ENCODE results near the gene CREBRF. TPM values are rescaled to one million over a fixed set of nuclear protein-coding genes. Genes with fewer than 3 reads are reported as not detected.

Gene CREBRF
- total and polyA plus RNA-seq, 2 donors from 2014 or later = 6.1 to 49.7 TPM

DNA sequence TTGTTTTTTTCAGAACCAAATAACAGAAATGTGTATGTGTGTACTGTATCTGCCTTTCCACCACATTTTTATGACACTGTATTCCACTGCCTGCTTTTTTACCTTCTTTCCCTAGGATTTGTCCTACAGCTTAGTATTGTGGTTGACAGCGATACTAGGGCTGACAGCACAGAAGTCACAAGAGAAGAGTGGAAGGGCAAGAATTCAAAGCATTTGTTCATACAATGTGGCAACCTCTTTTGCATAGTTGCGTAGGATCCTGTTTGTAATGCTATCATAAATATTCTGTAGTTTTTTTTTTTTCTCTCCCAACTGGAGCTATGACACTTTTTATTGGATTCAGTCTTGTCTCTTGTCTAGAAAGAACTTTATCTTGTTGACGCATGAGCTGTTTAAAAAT lies 82.6 kb downstream of the CREBRF start:
- Histone ChIP-seq H3K9me3 (ENCODE audit: control insufficient read depth in 2 of 3, insufficient read depth in 1 of 3, low read length in 3 of 3) (no peaks in the 10 kb centered on the region), H3K4me3 (ENCODE audit: low read length in 3 of 3) (no peak overlapping the region), H3K9ac (ENCODE audit: low read length in 3 of 3) (no peak overlapping the region), H3K36me3 (ENCODE audit: control insufficient read depth in 2 of 3, insufficient read depth in 3 of 3, low read length in 3 of 3) (peaks cover 0 to 2% (median under 1%) of the 10 kb centered on the region in 3 donors), H3K4me1 (ENCODE audit: control insufficient read depth in 2 of 3, insufficient read depth in 2 of 3, low read depth in 1 of 3, low read length in 3 of 3) (no peaks in the 10 kb centered on the region), H3K27me3 (ENCODE audit: control insufficient read depth, insufficient read depth, low read length) (no peaks in the 10 kb centered on the region), H3K27ac (ENCODE audit: low read depth in 2 of 2, low read length in 2 of 2) (no peak overlapping the region)
- FAIRE-seq (no peak), DNase-seq (no peak)
- intact Hi-C loops (cut with DNase I) = no loop called here
- TF ChIP-seq, protein P1, sequence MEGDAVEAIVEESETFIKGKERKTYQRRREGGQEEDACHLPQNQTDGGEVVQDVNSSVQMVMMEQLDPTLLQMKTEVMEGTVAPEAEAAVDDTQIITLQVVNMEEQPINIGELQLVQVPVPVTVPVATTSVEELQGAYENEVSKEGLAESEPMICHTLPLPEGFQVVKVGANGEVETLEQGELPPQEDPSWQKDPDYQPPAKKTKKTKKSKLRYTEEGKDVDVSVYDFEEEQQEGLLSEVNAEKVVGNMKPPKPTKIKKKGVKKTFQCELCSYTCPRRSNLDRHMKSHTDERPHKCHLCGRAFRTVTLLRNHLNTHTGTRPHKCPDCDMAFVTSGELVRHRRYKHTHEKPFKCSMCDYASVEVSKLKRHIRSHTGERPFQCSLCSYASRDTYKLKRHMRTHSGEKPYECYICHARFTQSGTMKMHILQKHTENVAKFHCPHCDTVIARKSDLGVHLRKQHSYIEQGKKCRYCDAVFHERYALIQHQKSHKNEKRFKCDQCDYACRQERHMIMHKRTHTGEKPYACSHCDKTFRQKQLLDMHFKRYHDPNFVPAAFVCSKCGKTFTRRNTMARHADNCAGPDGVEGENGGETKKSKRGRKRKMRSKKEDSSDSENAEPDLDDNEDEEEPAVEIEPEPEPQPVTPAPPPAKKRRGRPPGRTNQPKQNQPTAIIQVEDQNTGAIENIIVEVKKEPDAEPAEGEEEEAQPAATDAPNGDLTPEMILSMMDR (IDR thresholded peaks at IDR 0.05; ENCODE audit: borderline replicate concordance, extremely low read depth, insufficient read depth) = no peak

DNA sequence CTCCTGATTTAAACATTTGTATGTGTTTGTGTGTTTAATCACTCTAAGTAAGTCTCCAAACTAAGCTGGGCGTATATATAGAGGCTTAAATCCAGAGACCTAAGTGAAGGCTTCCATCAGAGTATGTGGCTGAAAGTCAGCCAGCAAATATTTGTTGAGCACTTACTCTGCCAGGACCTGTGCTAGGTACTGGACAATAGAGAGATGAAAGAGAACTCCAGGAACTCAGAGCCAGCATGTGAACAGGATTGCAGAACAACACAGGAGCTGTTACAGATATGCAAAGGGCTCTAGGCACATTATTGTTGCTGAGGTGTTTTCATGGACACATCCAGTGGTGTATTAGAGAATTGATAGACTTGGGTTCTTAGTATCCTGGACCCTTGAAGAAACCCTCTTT lies 83.5 kb downstream of the CREBRF start:
- DNase-seq (no peak), FAIRE-seq (no peak)
- Histone ChIP-seq H3K4me1 (ENCODE audit: control insufficient read depth in 2 of 3, insufficient read depth in 2 of 3, low read depth in 1 of 3, low read length in 3 of 3) (no peaks in the 10 kb centered on the region), H3K36me3 (ENCODE audit: control insufficient read depth in 2 of 3, insufficient read depth in 3 of 3, low read length in 3 of 3) (no peaks in the 10 kb centered on the region), H3K27me3 (ENCODE audit: control insufficient read depth, insufficient read depth, low read length) (no peaks in the 10 kb centered on the region), H3K4me3 (ENCODE audit: low read length in 3 of 3) (no peak overlapping the region), H3K9me3 (ENCODE audit: control insufficient read depth in 2 of 3, insufficient read depth in 1 of 3, low read length in 3 of 3) (no peaks in the 10 kb centered on the region), H3K9ac (ENCODE audit: low read length in 3 of 3) (no peak overlapping the region), H3K27ac (ENCODE audit: low read depth in 2 of 2, low read length in 2 of 2) (no peak overlapping the region)
- intact Hi-C loops (cut with DNase I) = no loop called here
- TF ChIP-seq, protein P1 (IDR thresholded peaks at IDR 0.05; ENCODE audit: borderline replicate concordance, extremely low read depth, insufficient read depth) = no peak

DNA sequence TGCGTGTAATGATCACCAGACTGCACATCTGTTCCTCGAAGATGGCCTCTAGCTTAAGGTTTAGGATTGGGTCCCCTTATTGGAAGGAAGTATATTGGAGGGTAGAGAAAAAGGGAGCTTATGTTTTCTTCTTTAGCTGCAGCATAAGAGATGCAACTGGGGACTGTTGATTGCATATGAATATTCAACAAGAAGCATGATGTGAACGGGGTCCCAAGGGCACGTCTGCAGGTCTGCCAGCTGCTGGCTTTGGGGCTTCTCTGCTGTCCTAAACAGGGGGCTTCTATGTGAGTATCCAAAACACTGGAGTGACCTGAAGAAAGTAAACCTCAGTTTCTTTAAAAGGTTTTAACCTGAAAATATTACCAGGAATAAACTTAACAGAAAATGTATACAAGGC lies 84.6 kb downstream of the CREBRF start:
- Histone ChIP-seq H3K4me3 (ENCODE audit: low read length in 3 of 3) (no peak overlapping the region), H3K36me3 (ENCODE audit: control insufficient read depth in 2 of 3, insufficient read depth in 3 of 3, low read length in 3 of 3) (no peaks in the 10 kb centered on the region), H3K9me3 (ENCODE audit: control insufficient read depth in 2 of 3, insufficient read depth in 1 of 3, low read length in 3 of 3) (no peaks in the 10 kb centered on the region), H3K27me3 (ENCODE audit: control insufficient read depth, insufficient read depth, low read length) (no peaks in the 10 kb centered on the region), H3K9ac (ENCODE audit: low read length in 3 of 3) (no peak overlapping the region), H3K27ac (ENCODE audit: low read depth in 2 of 2, low read length in 2 of 2) (no peak overlapping the region), H3K4me1 (ENCODE audit: control insufficient read depth in 2 of 3, insufficient read depth in 2 of 3, low read depth in 1 of 3, low read length in 3 of 3) (no peaks in the 10 kb centered on the region)
- no peak for DNase-seq
- FAIRE-seq = no peak
- intact Hi-C loops (cut with DNase I) = no loop called here
- TF ChIP-seq, protein P1 (IDR thresholded peaks at IDR 0.05; ENCODE audit: borderline replicate concordance, extremely low read depth, insufficient read depth) = no peak

DNA sequence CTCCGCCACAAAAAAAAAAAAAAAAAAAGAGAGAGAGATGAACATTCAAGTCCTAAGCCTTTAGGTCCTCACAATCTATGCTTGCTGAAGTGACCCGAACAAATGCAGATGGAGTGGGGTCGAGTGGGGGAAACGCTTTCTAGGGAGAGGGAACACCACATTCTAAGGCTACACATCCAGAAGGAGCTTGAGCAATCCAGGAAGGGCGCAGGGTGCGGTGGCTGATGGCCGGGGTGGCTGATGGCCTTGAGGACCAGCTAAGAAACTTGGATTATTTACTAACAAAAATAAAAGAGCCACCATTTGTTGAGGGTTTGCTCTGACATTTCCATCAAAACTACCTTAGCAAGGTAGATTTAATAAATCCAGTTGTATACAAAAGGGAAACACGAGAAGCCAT lies 87.4 kb downstream of the CREBRF start:
- DNase-seq = no peak
- Histone ChIP-seq H3K36me3 (ENCODE audit: control insufficient read depth in 2 of 3, insufficient read depth in 3 of 3, low read length in 3 of 3) (peaks cover 0 to 5% (median 3%) of the 10 kb centered on the region in 3 donors), H3K27ac (ENCODE audit: low read depth in 2 of 2, low read length in 2 of 2) (no peak overlapping the region), H3K9me3 (ENCODE audit: control insufficient read depth in 2 of 3, insufficient read depth in 1 of 3, low read length in 3 of 3) (no peaks in the 10 kb centered on the region), H3K4me1 (ENCODE audit: control insufficient read depth in 2 of 3, insufficient read depth in 2 of 3, low read depth in 1 of 3, low read length in 3 of 3) (no peaks in the 10 kb centered on the region), H3K9ac (ENCODE audit: low read length in 3 of 3) (no peak overlapping the region), H3K27me3 (ENCODE audit: control insufficient read depth, insufficient read depth, low read length) (no peaks in the 10 kb centered on the region), H3K4me3 (ENCODE audit: low read length in 3 of 3) (no peak overlapping the region)
- intact Hi-C loops (cut with DNase I) = no loop called here
- FAIRE-seq = no peak
- TF ChIP-seq, protein P1 (IDR thresholded peaks at IDR 0.05; ENCODE audit: borderline replicate concordance, extremely low read depth, insufficient read depth) = no peak
